HCT116 (cell line): ENCODE results near the gene SNX4.

Source experiments
- ATF3 ChIP-seq: IDR thresholded peaks from 2 replicates; pipeline ENCODE4 v1.6.1; 2012
- CBX3 ChIP-seq: IDR thresholded peaks from 2 replicates; pipeline ENCODE4 v1.6.1; 2012; ENCODE audit warnings: low read depth
- CEBPB ChIP-seq: IDR thresholded peaks from 2 replicates; pipeline ENCODE4 v1.6.1; 2012; ENCODE audit warnings: low read depth
- EZH2 ChIP-seq: fragments of 200-600 bp; sonication (generic); IDR thresholded peaks from 2 replicates; pipeline ENCODE4 v1.6.1; 2017; ENCODE audit warnings: antibody characterized with exemption, mixed run types
- POLR2A ChIP-seq: IDR thresholded peaks from 2 replicates; pipeline ENCODE4 v1.7.0; 2011; ENCODE audit warnings: borderline replicate concordance; ENCODE audit not compliant: insufficient read depth, insufficient read length; ENCODE audit errors: extremely low read depth
- POLR2AphosphoS5 ChIP-seq: IDR thresholded peaks from 2 replicates; pipeline ENCODE4 v1.6.1; 2011; ENCODE audit warnings: mild to moderate bottlenecking, low read depth, low read length, moderate library complexity
- YY1 ChIP-seq: IDR thresholded peaks from 2 replicates; pipeline ENCODE4 v1.6.1; 2011; ENCODE audit warnings: low read length, low read depth, moderate library complexity, mild to moderate bottlenecking; ENCODE audit not compliant: insufficient replicate concordance; ENCODE audit errors: extremely low read depth
- TF ChIP-seq, protein P1 (sequence below), 3 experiments: fragments of 200-600 bp in 1 of 3; sonication (generic) in 1 of 3; IDR thresholded peaks in 2 of 3; conservative IDR thresholded peaks in 1 of 3; 2 replicates each; pipeline ENCODE4 v1.5.1; 2012 to 2017; ENCODE audit warnings: low read depth in 2 of 3, low read length in 2 of 3, antibody characterized with exemption in 1 of 3, borderline replicate concordance in 1 of 3, control low read depth in 1 of 3, mild to moderate bottlenecking in 1 of 3, mixed read lengths in 1 of 3, mixed run types in 1 of 3, moderate library complexity in 1 of 3; ENCODE audit not compliant: insufficient read depth in 1 of 3

DNA sequence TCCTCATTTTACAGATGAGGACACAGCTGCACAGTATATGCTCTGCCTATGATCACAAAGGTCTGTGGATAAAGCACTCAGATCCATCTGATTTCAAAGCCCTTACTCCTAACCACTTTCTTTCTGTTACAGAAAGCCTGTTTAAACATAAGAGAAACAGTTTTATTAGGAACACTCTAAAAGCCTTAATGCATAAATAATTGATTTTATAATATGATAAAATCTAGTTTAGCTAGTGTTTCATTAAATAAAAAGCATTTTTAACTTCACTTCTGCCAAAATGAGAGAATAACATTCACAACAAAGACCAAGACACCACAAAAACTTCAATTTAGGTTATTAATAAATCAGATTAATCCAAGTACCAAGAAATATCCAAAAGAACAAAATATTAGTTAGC, 21.4 kb downstream of the SNX4 start:
- TF ChIP-seq, protein P1, sequence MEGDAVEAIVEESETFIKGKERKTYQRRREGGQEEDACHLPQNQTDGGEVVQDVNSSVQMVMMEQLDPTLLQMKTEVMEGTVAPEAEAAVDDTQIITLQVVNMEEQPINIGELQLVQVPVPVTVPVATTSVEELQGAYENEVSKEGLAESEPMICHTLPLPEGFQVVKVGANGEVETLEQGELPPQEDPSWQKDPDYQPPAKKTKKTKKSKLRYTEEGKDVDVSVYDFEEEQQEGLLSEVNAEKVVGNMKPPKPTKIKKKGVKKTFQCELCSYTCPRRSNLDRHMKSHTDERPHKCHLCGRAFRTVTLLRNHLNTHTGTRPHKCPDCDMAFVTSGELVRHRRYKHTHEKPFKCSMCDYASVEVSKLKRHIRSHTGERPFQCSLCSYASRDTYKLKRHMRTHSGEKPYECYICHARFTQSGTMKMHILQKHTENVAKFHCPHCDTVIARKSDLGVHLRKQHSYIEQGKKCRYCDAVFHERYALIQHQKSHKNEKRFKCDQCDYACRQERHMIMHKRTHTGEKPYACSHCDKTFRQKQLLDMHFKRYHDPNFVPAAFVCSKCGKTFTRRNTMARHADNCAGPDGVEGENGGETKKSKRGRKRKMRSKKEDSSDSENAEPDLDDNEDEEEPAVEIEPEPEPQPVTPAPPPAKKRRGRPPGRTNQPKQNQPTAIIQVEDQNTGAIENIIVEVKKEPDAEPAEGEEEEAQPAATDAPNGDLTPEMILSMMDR (IDR thresholded peaks at IDR 0.05 in 2 of 3, conservative IDR thresholded peaks at IDR 0.05 in 1 of 3; ENCODE audit: borderline replicate concordance in 1 of 3, insufficient read depth in 1 of 3, low read depth in 2 of 3, low read length in 2 of 3) = no peak
- TF ChIP-seq CEBPB (no peak), POLR2AphosphoS5 (no peak), ATF3 (no peak), EZH2 (no peak), POLR2A (no peak), YY1 (no peak), CBX3 (no peak)
